Activated naive CD4-positive, alpha-beta T cell treated with Interleukin-2 at 50 U/mL for 16 hours (primary cell): ENCODE measurements around the gene LDLRAD2.
"Not testable (repeated sequence)": the region's sequence is repeated elsewhere in the genome, so short reads cannot be mapped to it uniquely, and the experiment has no call there.

Experiments used
- DNase-seq: peaks from one replicate; pipeline ENCODE4 v3.0.0-alpha.2; 2020

The LDLRAD2 gene

DNA sequence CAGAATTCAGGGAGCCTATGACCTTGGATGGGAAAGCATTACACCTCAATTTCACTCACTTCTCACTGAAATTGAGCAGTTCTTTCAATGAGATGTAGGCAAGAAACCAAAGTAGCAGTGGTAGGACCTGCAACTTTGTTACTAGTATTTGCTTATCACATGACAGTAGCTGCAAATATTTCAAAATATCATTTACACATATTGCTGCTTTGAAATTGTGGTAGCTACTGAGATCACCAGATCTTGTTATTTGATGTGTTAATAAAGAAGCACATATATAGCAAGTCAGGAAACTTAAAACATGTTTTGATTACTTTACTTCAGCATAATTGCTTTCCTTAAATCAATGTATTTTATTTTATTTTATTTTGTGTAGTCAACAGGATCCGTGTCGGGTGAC, 12.9 kb downstream of the LDLRAD2 start:
- DNase-seq: no peak

DNA sequence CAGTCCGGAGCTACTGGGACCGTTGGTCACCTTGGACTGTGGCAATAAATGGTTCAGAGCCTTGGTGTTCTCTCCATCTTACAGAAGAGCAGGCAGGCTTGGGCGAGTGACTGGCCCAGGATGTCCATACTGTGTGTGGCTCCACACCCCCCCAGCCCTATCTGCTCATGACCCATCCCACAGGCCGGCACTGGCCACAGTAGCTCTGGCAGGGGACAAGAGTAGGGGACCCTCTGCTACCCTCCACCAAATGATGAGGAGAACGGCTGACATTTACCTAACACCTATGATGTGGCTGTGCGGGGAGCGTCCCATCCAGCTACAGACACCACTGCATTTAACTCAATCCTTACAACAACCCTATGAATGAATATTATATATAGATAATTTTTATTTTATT, 13.3 kb downstream of the LDLRAD2 start:
- no peak for DNase-seq

DNA sequence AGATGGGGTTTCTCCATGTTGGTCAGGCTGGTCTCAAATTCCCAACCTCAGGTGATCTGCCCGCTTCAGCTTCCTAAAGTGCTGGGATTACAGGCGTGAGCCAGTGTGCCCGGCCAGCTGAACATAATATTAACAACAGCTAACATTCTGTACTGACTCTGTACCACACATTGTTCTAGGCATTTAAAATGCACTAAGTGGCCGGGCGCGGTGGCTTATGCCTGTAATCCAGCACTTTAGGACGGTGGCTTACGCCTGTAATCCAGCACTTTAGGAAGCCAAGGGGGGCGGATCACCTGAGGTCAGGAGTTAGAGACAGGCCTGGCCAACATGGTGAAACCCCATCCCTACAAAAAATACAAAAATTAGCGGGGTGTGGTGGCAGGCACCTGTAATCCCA, 14.6 kb downstream of the LDLRAD2 start:
- DNase-seq: not testable (repeated sequence)

DNA sequence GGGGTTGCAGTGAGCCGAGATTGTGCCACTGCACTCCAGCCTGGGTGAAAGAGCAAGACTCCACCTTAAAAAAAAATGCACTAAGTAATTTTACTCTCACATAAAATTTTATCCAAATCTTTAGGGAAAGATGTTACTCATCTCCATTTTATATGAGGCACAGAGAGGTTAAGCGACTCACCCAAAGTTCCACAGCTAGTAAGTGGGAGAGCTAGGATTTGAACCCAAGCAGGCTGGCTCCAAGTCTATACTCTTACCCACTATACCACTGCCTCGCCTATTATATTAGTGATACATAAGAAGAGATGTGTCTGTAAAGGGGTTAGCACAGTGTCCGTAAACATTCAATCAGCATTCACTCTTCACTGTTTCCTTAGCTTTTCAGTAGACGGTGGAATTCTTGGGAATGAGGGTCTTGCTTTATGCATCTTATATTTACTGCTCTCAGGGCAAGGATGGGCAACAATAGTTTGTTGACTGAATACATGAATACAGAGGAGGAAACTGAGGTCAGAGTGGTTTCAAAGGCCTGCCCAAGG, 15.1 kb downstream of the LDLRAD2 start:
- DNase-seq: no peak

- DNase-seq: no peak
Measured at GRCh38 chr1:21828075-21828474, 16.0 kb downstream of the LDLRAD2 start.

DNA sequence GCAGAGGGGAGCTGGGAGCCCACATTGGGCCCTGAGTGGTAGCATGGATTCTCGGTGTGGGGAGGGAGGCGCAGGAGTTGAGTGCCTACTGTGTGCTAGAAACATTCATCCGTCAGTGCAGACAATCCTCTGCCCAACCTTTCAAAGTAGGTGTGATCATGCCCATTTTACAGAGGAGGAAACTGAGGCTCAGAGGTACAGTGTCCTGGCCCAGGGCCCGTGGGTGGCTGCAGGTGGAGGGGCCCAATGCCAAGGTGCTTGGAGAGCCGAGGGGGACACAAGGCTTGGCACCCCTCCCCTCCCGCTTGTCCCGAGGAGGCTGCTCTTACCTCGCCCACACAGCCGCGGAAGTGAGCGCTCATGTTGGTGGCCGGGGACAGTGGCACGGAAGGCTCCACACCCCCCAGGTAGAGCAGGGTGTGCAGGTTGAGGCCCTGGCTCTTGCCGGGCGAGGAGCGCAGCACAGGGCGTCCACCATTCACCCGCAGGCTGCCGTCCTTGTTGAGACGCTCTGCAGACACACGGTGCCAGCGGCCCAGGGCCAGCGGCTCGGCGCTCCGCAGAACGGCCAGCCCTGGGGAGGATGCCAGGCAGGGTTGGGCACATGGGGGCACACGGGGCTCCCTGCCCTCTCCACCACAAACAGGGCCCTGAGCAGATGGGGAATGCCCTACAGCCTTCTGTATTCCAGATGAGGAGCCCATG, 16.6 kb downstream of the LDLRAD2 start:
- DNase-seq: no peak

DNA sequence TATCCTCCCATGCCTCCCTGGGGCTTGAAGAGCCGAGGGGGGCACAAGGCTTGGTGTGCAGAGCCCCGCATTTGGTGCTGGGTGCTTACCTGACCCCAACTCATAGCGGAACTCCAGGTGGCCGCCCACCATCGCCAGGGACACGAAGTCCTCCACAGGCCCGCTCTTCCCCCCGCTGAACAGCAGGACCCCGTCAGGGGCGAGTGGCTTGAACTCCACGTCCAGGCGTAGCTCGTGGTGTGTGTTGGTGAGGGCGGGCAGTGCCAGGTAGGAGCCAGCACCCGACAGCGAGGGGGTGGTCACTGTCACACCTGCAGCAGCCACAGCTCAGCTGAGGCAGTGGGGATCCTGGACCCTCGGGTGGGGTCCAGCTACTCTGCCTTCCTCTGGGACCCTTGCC, 17.2 kb downstream of the LDLRAD2 start:
- no peak for DNase-seq

DNA sequence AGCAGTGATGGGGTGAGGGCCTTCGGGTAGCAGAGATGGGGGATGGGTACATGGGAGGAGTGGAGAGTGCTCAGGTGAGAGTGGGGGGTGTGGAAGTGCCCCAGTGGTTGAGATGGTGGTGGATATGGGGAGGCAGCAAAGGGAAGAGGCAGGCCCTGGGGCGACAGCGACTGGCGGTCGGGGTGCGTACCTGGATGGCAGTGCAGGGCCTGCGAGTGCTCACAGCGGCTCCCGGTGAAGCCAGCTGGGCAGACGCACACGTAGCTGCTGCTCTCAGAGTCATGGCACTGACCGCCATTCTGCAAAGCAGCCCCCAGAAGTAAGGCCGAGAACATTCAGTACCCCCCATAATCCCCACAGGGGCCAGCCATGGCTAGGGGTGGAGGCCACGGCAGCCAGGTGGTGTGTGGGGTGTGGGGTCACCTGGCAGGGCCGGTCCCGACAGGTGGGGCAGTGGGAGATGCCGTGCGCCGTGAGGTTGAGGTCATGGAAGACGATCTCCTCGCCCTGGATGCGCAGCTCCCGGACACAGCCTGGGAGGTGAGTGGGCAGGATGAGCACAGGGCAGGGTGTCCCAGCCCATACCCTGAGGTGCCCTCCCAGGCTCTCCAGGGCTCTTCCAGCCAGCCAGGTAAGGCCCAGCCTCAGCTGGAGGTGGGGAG, 18.9 kb downstream of the LDLRAD2 start:
- no peak for DNase-seq

- no peak for DNase-seq
Measured at GRCh38 chr1:21831454-21831970, 19.4 kb downstream of the LDLRAD2 start.

DNA sequence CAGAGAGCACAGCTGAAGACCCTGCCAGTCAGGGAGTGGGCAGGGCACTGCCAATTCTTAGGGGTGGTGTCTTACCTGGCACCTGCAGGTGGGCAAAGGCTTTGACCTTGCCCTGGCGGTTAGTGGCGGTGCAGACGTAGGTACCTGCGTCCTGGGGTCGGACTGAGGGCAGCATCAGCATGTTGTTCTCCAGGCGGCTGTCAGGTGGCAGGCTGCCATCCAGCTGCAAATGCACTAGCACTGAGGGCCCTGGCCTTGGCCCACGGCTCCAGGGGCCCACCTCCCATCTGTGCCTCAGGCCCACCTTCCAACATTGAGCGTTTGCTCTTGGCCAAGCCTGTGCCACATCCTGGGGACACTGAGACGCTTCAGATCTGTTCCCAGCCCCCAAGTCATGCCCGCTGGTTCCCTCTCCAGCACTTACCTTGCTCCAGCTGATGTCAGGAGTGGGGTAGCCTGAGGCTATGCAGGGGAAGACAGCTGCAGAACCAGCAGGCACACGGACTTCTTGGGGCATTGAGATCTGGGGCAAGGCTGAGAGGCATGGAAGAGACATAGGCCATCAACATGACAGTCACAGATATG, 21.4 kb downstream of the LDLRAD2 start:
- DNase-seq: no peak

- no peak for DNase-seq
Measured at GRCh38 chr1:21834094-21834493, 22.0 kb downstream of the LDLRAD2 start.

DNA sequence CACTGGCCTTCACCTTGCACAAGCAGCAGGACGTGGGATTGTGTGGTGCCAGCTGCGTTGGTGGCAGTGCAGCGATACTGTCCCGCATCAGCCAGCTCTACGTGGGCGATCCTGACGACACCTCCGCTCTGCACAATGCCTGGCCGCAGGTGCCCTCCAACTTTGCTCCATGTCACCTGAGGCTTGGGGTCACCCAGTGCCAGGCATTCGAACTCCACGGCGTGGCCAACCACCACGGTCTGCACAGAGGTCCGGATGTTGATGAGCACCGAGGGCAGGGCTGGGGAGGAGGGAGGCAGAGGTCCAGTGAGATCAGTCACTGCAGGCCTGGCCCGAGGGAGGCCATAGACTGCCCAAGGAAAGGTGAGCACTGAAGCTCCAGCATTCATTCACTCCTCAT, 22.6 kb downstream of the LDLRAD2 start:
- DNase-seq: no peak

DNA sequence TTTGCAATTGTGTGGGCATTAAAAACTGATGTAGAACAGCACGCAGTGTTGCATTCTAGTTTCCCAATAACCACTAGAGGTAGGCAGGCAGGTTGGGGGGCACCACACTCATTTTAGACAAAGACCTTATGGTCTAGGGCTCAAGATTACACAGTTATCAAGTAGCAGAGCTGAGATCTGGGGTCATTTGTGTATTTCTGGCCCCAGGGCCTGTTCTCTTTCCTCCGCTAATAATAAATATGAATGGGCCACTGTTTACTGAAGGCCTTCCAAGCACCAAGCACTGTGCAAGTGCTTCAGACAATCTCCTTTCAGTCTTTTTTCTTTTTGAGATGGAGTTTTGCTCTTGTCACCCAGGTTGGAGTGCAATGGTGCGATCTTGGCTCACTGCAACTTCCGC, 23.9 kb downstream of the LDLRAD2 start:
- DNase-seq: no peak

GRCh38 chr1:21836729-21837128, 24.7 kb downstream of the LDLRAD2 start:
- DNase-seq: no peak

DNA sequence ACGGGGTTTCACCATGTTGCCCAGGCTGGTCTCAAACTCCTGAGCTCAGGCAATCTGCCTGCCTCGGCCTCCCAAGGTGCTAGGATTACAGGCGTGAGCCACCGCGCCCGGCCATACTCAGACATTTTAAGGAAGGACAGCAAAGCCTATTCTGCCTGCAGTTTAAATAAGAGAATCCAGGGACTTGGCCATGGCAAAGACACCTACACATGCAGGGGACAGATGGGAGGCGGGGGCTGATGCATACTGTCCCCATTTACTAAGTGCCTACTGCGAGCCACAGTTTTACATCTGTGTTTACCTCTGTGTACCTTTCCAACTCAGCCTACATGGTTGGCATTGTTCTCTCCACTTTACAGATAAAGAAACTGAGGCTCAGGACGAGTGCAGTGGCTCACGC, 25.4 kb downstream of the LDLRAD2 start:
- DNase-seq: no peak

- DNase-seq: no peak
Measured at GRCh38 chr1:21838359-21839157, 26.5 kb downstream of the LDLRAD2 start.

- no peak for DNase-seq
Measured at GRCh38 chr1:21839337-21840037, 27.4 kb downstream of the LDLRAD2 start.

GRCh38 chr1:21840981-21841380, 28.9 kb downstream of the LDLRAD2 start:
- no peak for DNase-seq

DNA sequence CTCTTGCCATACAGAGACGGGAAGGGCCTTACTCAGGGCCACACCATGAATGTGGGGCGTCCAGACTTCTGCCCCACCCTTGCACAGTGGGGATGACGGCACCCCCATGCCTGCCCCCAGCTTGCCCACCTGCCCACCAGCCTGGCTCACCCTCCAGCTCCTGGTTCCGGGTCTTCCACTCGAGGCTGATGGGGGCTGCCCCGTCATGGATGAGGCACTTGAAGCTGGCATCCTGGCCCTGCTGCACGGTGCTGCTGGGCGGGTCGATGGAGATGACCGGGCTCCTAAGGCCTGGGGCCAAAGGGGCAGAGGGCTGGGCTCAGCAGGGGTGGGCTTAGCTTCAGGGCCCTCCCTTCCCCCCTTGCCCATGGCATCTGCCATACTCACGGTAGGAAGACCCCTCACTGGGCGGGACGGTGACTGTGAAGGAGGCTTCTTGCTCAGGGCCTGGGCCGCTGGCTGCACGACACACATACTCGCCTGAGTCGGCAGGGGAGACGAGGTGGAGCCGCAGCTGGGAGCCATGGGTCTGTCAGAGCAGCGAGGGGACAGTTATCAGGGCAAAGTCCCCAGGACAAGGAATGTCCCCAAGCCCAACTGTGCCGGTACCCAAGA, 29.9 kb downstream of the LDLRAD2 start:
- DNase-seq: no peak

GRCh38 chr1:21842606-21843162, 30.6 kb downstream of the LDLRAD2 start:
- DNase-seq: no peak

DNA sequence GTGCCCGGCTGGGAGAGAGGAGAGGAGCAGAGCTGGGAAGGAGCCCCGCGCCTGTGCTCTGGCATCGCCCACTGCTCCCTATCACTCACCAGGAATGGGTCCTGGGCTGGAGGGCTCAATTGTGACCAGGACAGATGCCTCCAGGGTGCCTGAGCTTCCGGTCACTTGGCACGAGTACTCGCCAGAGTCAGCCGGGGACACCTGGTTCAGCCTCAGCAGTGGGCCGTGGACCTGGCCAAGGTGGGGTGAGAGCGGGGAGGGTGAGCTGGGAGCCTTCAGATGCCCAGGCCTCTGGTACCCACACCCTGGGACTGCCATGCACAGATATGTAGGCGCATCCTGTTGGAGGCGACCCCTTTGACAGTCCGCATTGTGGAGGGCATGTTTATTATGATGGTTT, 31.1 kb downstream of the LDLRAD2 start:
- no peak for DNase-seq

- no peak for DNase-seq
Measured at GRCh38 chr1:21843996-21844395, 31.9 kb downstream of the LDLRAD2 start.
